ENCODE measurements around the gene GLRA1. TPM values are rescaled to one million over a fixed set of nuclear protein-coding genes. Genes with fewer than 3 reads are reported as not detected.

The GLRA1 gene
- total RNA-seq, 1 experiment from 2014 or later = not detected

DNA sequence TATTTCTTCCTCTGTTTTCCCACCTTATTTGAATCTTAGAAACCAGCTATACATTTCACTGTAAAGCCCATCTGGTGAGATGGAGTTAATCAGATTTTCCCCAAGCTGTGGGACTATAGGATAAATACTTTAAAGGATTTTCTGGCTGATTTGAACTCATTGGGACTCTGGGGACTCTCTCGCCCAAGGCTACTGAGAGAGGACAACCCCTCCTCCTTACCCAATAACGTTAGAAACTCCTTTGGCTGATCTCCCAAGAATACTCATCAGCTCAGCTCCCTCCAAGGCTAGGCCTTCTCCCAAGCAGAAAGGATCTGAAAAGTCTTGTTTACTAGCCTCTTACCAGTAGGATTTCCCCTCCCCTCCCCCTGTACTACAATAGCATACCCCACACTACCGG, 1.5 kb upstream of the GLRA1 start:
- Histone ChIP-seq H3K4me3 (ENCODE audit: low read depth, low read length) (no peak overlapping the region), H3K27me3 (replicated peaks; ENCODE audit: control insufficient read depth, insufficient read depth, low read length) (no peaks in the 10 kb centered on the region), H3K36me3 (ENCODE audit: control insufficient read depth, insufficient read depth, low read length) (no peaks in the 10 kb centered on the region), H3K4me1 (no peaks in the 10 kb centered on the region), H3K9me3 (peaks cover 10% of the 10 kb centered on the region)
- intact Hi-C loops (cut with micrococcal nuclease; ENCODE audit: unreplicated experiment) = no loop called here
- H3K27me3 Mint-ChIP-seq (ENCODE audit: insufficient read depth, unreplicated experiment) = no peaks in the 10 kb centered on the region
- BruUV-seq (replicated peaks) = no TSS peak
- ChIA-PET POLR2A (no interaction called here), CTCF (no interaction called here)
- TF ChIP-seq, protein P1, sequence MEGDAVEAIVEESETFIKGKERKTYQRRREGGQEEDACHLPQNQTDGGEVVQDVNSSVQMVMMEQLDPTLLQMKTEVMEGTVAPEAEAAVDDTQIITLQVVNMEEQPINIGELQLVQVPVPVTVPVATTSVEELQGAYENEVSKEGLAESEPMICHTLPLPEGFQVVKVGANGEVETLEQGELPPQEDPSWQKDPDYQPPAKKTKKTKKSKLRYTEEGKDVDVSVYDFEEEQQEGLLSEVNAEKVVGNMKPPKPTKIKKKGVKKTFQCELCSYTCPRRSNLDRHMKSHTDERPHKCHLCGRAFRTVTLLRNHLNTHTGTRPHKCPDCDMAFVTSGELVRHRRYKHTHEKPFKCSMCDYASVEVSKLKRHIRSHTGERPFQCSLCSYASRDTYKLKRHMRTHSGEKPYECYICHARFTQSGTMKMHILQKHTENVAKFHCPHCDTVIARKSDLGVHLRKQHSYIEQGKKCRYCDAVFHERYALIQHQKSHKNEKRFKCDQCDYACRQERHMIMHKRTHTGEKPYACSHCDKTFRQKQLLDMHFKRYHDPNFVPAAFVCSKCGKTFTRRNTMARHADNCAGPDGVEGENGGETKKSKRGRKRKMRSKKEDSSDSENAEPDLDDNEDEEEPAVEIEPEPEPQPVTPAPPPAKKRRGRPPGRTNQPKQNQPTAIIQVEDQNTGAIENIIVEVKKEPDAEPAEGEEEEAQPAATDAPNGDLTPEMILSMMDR (IDR thresholded peaks at IDR 0.05; ENCODE audit: insufficient read depth in 1 of 2, low read depth in 1 of 2, low read length in 1 of 2, severe bottlenecking in 1 of 2, unreplicated experiment in 1 of 2) = no peak
- H3K4me3 Mint-ChIP-seq (ENCODE audit: unreplicated experiment) = no peak overlapping the region
- H3K27ac Mint-ChIP-seq (ENCODE audit: unreplicated experiment) = no peak overlapping the region
- no peaks in the 10 kb centered on the region for H3K36me3 Mint-ChIP-seq (ENCODE audit: insufficient read depth, unreplicated experiment)
- H3K4me1 Mint-ChIP-seq (ENCODE audit: low read depth, unreplicated experiment) = no peaks in the 10 kb centered on the region
- peaks cover 1% of the 10 kb centered on the region for H3K9me3 Mint-ChIP-seq (ENCODE audit: unreplicated experiment)
- DNase-seq = no peak

DNA sequence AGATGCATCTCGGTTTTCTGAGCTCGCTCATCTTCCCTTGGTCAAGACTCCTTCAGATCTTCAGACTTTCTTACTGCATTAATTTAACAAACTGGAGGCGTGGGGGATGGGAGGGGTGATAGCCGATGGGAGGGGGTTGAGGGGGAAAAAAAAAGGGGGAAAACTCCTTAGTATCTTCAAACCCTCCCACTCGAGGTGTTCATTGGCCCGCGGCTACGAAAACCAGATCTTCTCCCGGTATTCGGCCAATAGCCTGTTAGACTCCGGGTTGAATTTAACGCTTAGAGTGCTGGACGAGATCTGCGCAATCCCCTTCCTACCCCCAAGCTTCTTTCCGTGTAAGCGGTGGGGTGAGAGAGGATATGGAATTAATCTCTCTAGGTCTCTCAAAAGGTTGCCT, 689 bp upstream of the GLRA1 start:
- POLR2A ChIA-PET = no interaction called here

DNA sequence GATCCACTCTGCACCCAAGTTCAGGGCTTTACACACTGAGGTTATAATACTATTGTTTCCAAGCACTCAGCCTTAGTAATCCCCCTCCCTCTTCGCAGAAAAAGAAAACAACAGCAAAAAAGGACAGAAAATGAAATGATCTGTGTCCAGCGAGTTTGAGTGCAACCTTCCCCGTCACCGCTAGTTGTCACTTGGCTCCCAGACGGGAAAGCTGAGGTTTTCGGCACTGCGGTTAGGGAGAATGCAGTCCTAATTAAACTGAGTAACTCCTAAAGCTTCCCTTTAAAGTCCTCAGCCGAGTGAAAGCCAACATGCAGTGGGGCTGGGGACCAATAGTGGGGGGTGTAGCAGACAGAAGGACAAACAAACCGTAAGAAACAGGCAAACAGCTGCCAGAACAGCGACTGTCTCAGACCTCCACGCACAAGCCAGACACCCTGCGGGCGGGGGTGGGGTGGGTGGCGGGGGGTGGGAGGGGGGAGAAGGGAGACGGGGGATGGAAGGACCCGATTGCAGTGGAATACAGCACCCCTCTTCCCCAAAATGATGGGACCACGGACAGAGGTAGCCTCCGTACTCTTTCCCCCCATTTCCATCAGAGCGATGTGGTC, 680 bp downstream of the GLRA1 start:
- Mint-ChIP-seq H3K4me3 (ENCODE audit: unreplicated experiment) (no peak overlapping the region), H3K27ac (ENCODE audit: unreplicated experiment) (no peak overlapping the region), H3K27me3 (ENCODE audit: insufficient read depth, unreplicated experiment) (no peaks in the 10 kb centered on the region), H3K4me1 (ENCODE audit: low read depth, unreplicated experiment) (no peaks in the 10 kb centered on the region), H3K36me3 (ENCODE audit: insufficient read depth, unreplicated experiment) (no peaks in the 10 kb centered on the region), H3K9me3 (ENCODE audit: unreplicated experiment) (no peaks in the 10 kb centered on the region)
- H3K9me3 ChIP-seq = 0 out of 2 replicates have a peak, but pooled peaks cover 3% of the 10 kb centered on the region
- H3K27me3 ChIP-seq (replicated peaks; ENCODE audit: control insufficient read depth, insufficient read depth, low read length) = no peaks in the 10 kb centered on the region
- no peak overlapping the region for H3K4me3 ChIP-seq (ENCODE audit: low read depth, low read length)
- BruUV-seq (replicated peaks) = no TSS peak
- TF ChIP-seq, protein P1 (IDR thresholded peaks at IDR 0.05; ENCODE audit: insufficient read depth in 1 of 2, low read depth in 1 of 2, low read length in 1 of 2, severe bottlenecking in 1 of 2, unreplicated experiment in 1 of 2) = no peak
- CTCF ChIA-PET = no interaction called here
- intact Hi-C loops (cut with micrococcal nuclease; ENCODE audit: unreplicated experiment) = no loop called here
- H3K4me1 ChIP-seq = no peaks in the 10 kb centered on the region
- POLR2A ChIA-PET = no interaction called here
- no peaks in the 10 kb centered on the region for H3K36me3 ChIP-seq (ENCODE audit: control insufficient read depth, insufficient read depth, low read length)
- no peak for DNase-seq

More for the DNA sequence above, 689 bp upstream of the GLRA1 start:
- Mint-ChIP-seq H3K9me3 (ENCODE audit: unreplicated experiment) (no peaks in the 10 kb centered on the region), H3K27ac (ENCODE audit: unreplicated experiment) (no peak overlapping the region), H3K27me3 (ENCODE audit: insufficient read depth, unreplicated experiment) (no peaks in the 10 kb centered on the region), H3K4me3 (ENCODE audit: unreplicated experiment) (no peak overlapping the region), H3K4me1 (ENCODE audit: low read depth, unreplicated experiment) (no peaks in the 10 kb centered on the region), H3K36me3 (ENCODE audit: insufficient read depth, unreplicated experiment) (no peaks in the 10 kb centered on the region)
- Histone ChIP-seq H3K36me3 (ENCODE audit: control insufficient read depth, insufficient read depth, low read length) (no peaks in the 10 kb centered on the region), H3K4me1 (no peaks in the 10 kb centered on the region), H3K9me3 (0 out of 2 replicates have a peak, but pooled peaks cover 3% of the 10 kb centered on the region), H3K4me3 (ENCODE audit: low read depth, low read length) (no peak overlapping the region), H3K27me3 (replicated peaks; ENCODE audit: control insufficient read depth, insufficient read depth, low read length) (no peaks in the 10 kb centered on the region)
- no peak for DNase-seq
- TF ChIP-seq, protein P1 (IDR thresholded peaks at IDR 0.05; ENCODE audit: insufficient read depth in 1 of 2, low read depth in 1 of 2, low read length in 1 of 2, severe bottlenecking in 1 of 2, unreplicated experiment in 1 of 2) = no peak
- intact Hi-C loops (cut with micrococcal nuclease; ENCODE audit: unreplicated experiment) = no loop called here
- no TSS peak for BruUV-seq (replicated peaks)
- CTCF ChIA-PET = no interaction called here
